SK-N-MC (cell line): ENCODE measurements around the gene PRPF4.

Experiments
- DNase-seq: peaks from one replicate; pipeline ENCODE4 v3.0.0-alpha.2; 2011; ENCODE audit warnings: low read depth, low spot score
- H3K27ac ChIP-seq: fragments of 200-600 bp; sonication (generic); 2 replicates; pipeline ENCODE4 v1.5.1; 2016; ENCODE audit warnings: mixed run types
- H3K36me3 ChIP-seq: fragments of 200-600 bp; sonication (generic); 2 replicates; pipeline ENCODE4 v1.6.1; 2017; ENCODE audit warnings: antibody characterized with exemption, low read length, mixed read lengths; ENCODE audit not compliant: insufficient read depth
- H3K4me3 ChIP-seq: fragments of 200-600 bp; sonication (generic); 2 replicates; pipeline ENCODE4 v1.5.1; 2016
- H3K9ac ChIP-seq: fragments of 200-600 bp; sonication (generic); 2 replicates; pipeline ENCODE4 v1.8.0; 2017; ENCODE audit warnings: mixed run types, mixed read lengths; ENCODE audit not compliant: insufficient read length
- H3K9me3 ChIP-seq: fragments of 200-600 bp; sonication (generic); 2 replicates; pipeline ENCODE4 v1.6.1; 2017; ENCODE audit warnings: low read depth, mild to moderate bottlenecking, antibody characterized with exemption, low read length, moderate library complexity, mixed read lengths
- EZH2 ChIP-seq: fragments of 200-600 bp; sonication (generic); IDR thresholded peaks from one replicate; pipeline ENCODE4 v1.6.1; 2017; ENCODE audit warnings: antibody characterized with exemption
- FOXP2 ChIP-seq: optimal IDR thresholded peaks from 2 replicates; pipeline ENCODE3; 2011; ENCODE audit warnings: mild to moderate bottlenecking, moderate library complexity; ENCODE audit not compliant: insufficient read depth; ENCODE audit errors: extremely low read length, control extremely low read depth
- POLR2AphosphoS5 ChIP-seq: IDR thresholded peaks from 2 replicates; pipeline ENCODE4 v1.6.1; 2012; ENCODE audit warnings: mild to moderate bottlenecking, low read depth, low read length, borderline replicate concordance

PRPF4 gene

GRCh38 chr9:113337714-113338113 lies 62.3 kb downstream of the PRPF4 start:
- DNase-seq = no peak
- Histone ChIP-seq H3K9ac (no peak overlapping the region), H3K27ac (no peak overlapping the region), H3K36me3 (no peaks in the 10 kb centered on the region), H3K9me3 (no peaks in the 10 kb centered on the region), H3K4me3 (no peak overlapping the region)
- TF ChIP-seq FOXP2 (no peak), POLR2AphosphoS5 (no peak), EZH2 (no peak)

- Histone ChIP-seq H3K27ac (peak within 1 kb of the TSS; percentile 65; the same call in 1 of the 2 replicates), H3K9me3 (no peaks in the 10 kb centered on the region), H3K9ac (peak within 1 kb of the TSS; percentile 84), H3K4me3 (peak within 1 kb of the TSS; percentile 95), H3K36me3 (no peaks in the 10 kb centered on the region)
- no peak for TF ChIP-seq EZH2
- TF ChIP-seq POLR2AphosphoS5 = peak; percentile 91
- peak; percentile 74 for TF ChIP-seq FOXP2
- peak; percentile 28 for DNase-seq
Measured at GRCh38 chr9:113340011-113340699, 64.7 kb downstream of the PRPF4 start, which contains the start of gene WDR31. TSS of gene WDR31 (minus strand) at chr9:113340275. CDS start at chr9:113332022, 8,253 bp downstream.

GRCh38 chr9:113341712-113342410 lies 66.4 kb downstream of the PRPF4 start:
- Histone ChIP-seq H3K4me3 (no peak overlapping the region), H3K27ac (no peak overlapping the region), H3K9me3 (no peaks in the 10 kb centered on the region), H3K9ac (no peak overlapping the region), H3K36me3 (no peaks in the 10 kb centered on the region)
- DNase-seq = no peak
- TF ChIP-seq FOXP2 = no peak
- no peak for TF ChIP-seq EZH2
- no peak for TF ChIP-seq POLR2AphosphoS5
